ENCODE data around the gene GALR2.
A peak's percentile ranks its signal among the peaks of the same experiment; 100 is the strongest.
"Not testable (repeated sequence)": the region's sequence is repeated elsewhere in the genome, so short reads cannot be mapped to it uniquely, and the experiment has no call there.

Gene GALR2

GRCh38 chr17:76050538-76051467 is 23.8 kb upstream of the GALR2 start:
- no peak for DNase-seq

GRCh38 chr17:76051561-76051960 is 23.0 kb upstream of the GALR2 start:
- no peak for DNase-seq

- no peak for DNase-seq
Observed at GRCh38 chr17:76053246-76054111, 21.1 kb upstream of the GALR2 start.

GRCh38 chr17:76054112-76054476 is 20.5 kb upstream of the GALR2 start:
- DNase-seq = no peak

- DNase-seq = no peak
Observed at GRCh38 chr17:76056882-76057281, 17.7 kb upstream of the GALR2 start.

- DNase-seq = not testable (repeated sequence)
Observed at GRCh38 chr17:76058264-76058663, 16.3 kb upstream of the GALR2 start.

GRCh38 chr17:76063875-76064546 is 10.6 kb upstream of the GALR2 start:
- DNase-seq = no peak

GRCh38 chr17:76065775-76066174 is 8.8 kb upstream of the GALR2 start:
- DNase-seq = no peak

GRCh38 chr17:76071531-76072147 is 2.9 kb upstream of the GALR2 start:
- no peak for DNase-seq

- peak; percentile 48 for DNase-seq
Observed at GRCh38 chr17:76072148-76072858, 2.3 kb upstream of the GALR2 start, which contains the start of gene SRP68. Gene SRP68, minus strand, starts transcription at chr17:76072517. Its CDS starts 26 bp downstream, at chr17:76072491.

- DNase-seq = no peak
Observed at GRCh38 chr17:76075364-76076145, 974 bp downstream of the GALR2 start.

- DNase-seq = no peak
Observed at GRCh38 chr17:76076146-76076764, 1.7 kb downstream of the GALR2 start.

GRCh38 chr17:76076765-76077583 is 2.4 kb downstream of the GALR2 start:
- DNase-seq = no peak

GRCh38 chr17:76077584-76078110 is 3.1 kb downstream of the GALR2 start:
- DNase-seq = no peak

GRCh38 chr17:76078370-76078769 is 3.8 kb downstream of the GALR2 start:
- DNase-seq = not testable (repeated sequence)

- DNase-seq = no peak
Observed at GRCh38 chr17:76078860-76079534, 4.4 kb downstream of the GALR2 start, which contains the start of gene ZACN. Gene ZACN, plus strand, starts transcription at chr17:76079182. Its CDS starts 83 bp downstream, at chr17:76079265.

GRCh38 chr17:76079535-76079955 is 5.0 kb downstream of the GALR2 start:
- no peak for DNase-seq

GRCh38 chr17:76079956-76080767 is 5.6 kb downstream of the GALR2 start:
- DNase-seq = no peak

Measured in cortex of kidney (tissue), 1 donor.